ENCODE results near the gene COL20A1. TPM values are rescaled to one million over a fixed set of nuclear protein-coding genes. Genes with fewer than 3 reads are reported as not detected.
"Not testable (repeated sequence)": the region's sequence is repeated elsewhere in the genome, so short reads cannot be mapped to it uniquely, and the experiment has no call there.

COL20A1 gene
- total RNA-seq, 2 donors from 2014 or later = not detected

- no peak overlapping the region for H3K4me3 ChIP-seq
- intact Hi-C loops (cut with DNase I) = no loop called here
- H3K36me3 ChIP-seq (replicated peaks in 1 of 2; ENCODE audit: insufficient read depth in 1 of 2, low read depth in 2 of 2) = no peaks in the 10 kb centered on the region
- no peak overlapping the region for H3K27ac ChIP-seq
- DNase-seq (no peak), ATAC-seq (no peak)
- no peak for TF ChIP-seq POLR2A (IDR thresholded peaks at IDR 0.05)
- no peak for TF ChIP-seq CTCF (IDR thresholded peaks at IDR 0.05)
- H3K9me3 ChIP-seq = no peaks in the 10 kb centered on the region
- H3K4me1 ChIP-seq = peaks cover 7% of the 10 kb centered on the region
- peaks cover 0 to 5% of the 10 kb centered on the region in 2 donors for H3K27me3 ChIP-seq
- 40 to 62% methylated on average over 7 to 24 of the region's 24 CpGs for WGBS, 2 donors
Measured at GRCh38 chr20:63247671-63248228, 45.2 kb upstream of the COL20A1 start.

- H3K4me1 ChIP-seq = peaks cover 17% of the 10 kb centered on the region
Measured at GRCh38 chr20:63248835-63249591, 44.0 kb upstream of the COL20A1 start.

GRCh38 chr20:63249891-63250290 lies 43.1 kb upstream of the COL20A1 start:
- TF ChIP-seq CTCF (IDR thresholded peaks at IDR 0.05) (no peak), POLR2A (IDR thresholded peaks at IDR 0.05) (no peak)
- WGBS, 2 donors = 89 to 90% methylated on average over 6 to 15 of the region's 15 CpGs
- Histone ChIP-seq H3K4me1 (peaks cover 19% of the 10 kb centered on the region), H3K27me3 (peaks cover 0 to 14% of the 10 kb centered on the region in 2 donors), H3K4me3 (no peak overlapping the region), H3K27ac (no peak overlapping the region), H3K36me3 (replicated peaks in 1 of 2; ENCODE audit: insufficient read depth in 1 of 2, low read depth in 2 of 2) (no peaks in the 10 kb centered on the region), H3K9me3 (no peaks in the 10 kb centered on the region)
- intact Hi-C loops (cut with DNase I) = no loop called here
- DNase-seq (no peak), ATAC-seq (no peak)

More at GRCh38 chr20:63248835-63249591, 44.0 kb upstream of the COL20A1 start:
- TF ChIP-seq POLR2A (IDR thresholded peaks at IDR 0.05) (no peak), CTCF (IDR thresholded peaks at IDR 0.05) (no peak)
- WGBS, 2 donors = 45% methylated on average over 25 of the region's 25 CpGs; no CpG with 5 or more reads in 1 of the 2 donors
- H3K9me3 ChIP-seq = no peaks in the 10 kb centered on the region
- H3K36me3 ChIP-seq (replicated peaks in 1 of 2; ENCODE audit: insufficient read depth in 1 of 2, low read depth in 2 of 2) = no peaks in the 10 kb centered on the region
- peaks cover 0 to 8% of the 10 kb centered on the region in 2 donors for H3K27me3 ChIP-seq
- intact Hi-C loops (cut with DNase I) = no loop called here
- ATAC-seq (no peak), DNase-seq (no peak)
- no peak overlapping the region for H3K27ac ChIP-seq
- no peak overlapping the region for H3K4me3 ChIP-seq

GRCh38 chr20:63251350-63251749 lies 41.6 kb upstream of the COL20A1 start:
- Histone ChIP-seq H3K4me1 (peaks cover 19% of the 10 kb centered on the region), H3K27me3 (peaks cover 0 to 24% of the 10 kb centered on the region in 2 donors)
- ATAC-seq; H3K9me3 ChIP-seq; intact Hi-C loops (cut with DNase I); H3K4me3 ChIP-seq; H3K27ac ChIP-seq; H3K36me3 ChIP-seq (replicated peaks in 1 of 2; ENCODE audit: insufficient read depth in 1 of 2, low read depth in 2 of 2): not testable (repeated sequence)
- peak in 2 of 4 donors; percentile 10 to 20 for DNase-seq
- 25 to 38% methylated on average over 12 to 13 of the region's 14 CpGs for WGBS, 2 donors

- DNase-seq = no peak
- intact Hi-C loops (cut with DNase I) = no loop called here
- Histone ChIP-seq H3K9me3 (no peaks in the 10 kb centered on the region), H3K36me3 (replicated peaks in 1 of 2; ENCODE audit: insufficient read depth in 1 of 2, low read depth in 2 of 2) (no peaks in the 10 kb centered on the region), H3K4me1 (peaks cover 12% of the 10 kb centered on the region), H3K27ac (no peak overlapping the region), H3K4me3 (no peak overlapping the region), H3K27me3 (peaks cover 0 to 24% of the 10 kb centered on the region in 2 donors)
- TF ChIP-seq CTCF (IDR thresholded peaks at IDR 0.05) = no peak
- TF ChIP-seq POLR2A (IDR thresholded peaks at IDR 0.05) = no peak
- WGBS, 2 donors = 49 to 62% methylated on average over 5 to 8 of the region's 8 CpGs
- ATAC-seq = no peak
Measured at GRCh38 chr20:63252284-63252711, 40.7 kb upstream of the COL20A1 start.
